IMR-90 (cell line): ENCODE data around the gene GPC6. TPM values are rescaled to one million over a fixed set of nuclear protein-coding genes. Genes with fewer than 3 reads are reported as not detected.

Experiments
- ATAC-seq: fragments of 200-7000 bp; cut with Tn5 transposase; 2 replicates; pipeline ENCODE4 v1.9.1; 2020; ENCODE audit warnings: low read depth, mild to moderate bottlenecking, moderate library complexity
- BruUV-seq: library from RNA; stranded (reverse); fragments of 400-500 nt; replicated peaks from 2 replicates; lab custom pipeline; 2021; lab: Mats Ljungman, UMichigan
- CTCF ChIA-PET: fragments of 300-600 bp; formaldehyde crosslinking; extraction: SDS; loops from one replicate; lab custom pipeline; 2021; ENCODE audit warnings: antibody characterized with exemption; lab: Yijun Ruan, JAX
- POLR2A ChIA-PET: fragments of 300-600 bp; sonication (Branson Sonifier 250); formaldehyde crosslinking; loops from one replicate; lab custom pipeline; 2022; ENCODE audit warnings: antibody characterized with exemption; ENCODE audit not compliant: unreplicated experiment; lab: Charles Lee
- DNase-seq: peaks from one replicate; pipeline ENCODE4 v3.0.0; 2013
- H2AFZ ChIP-seq: replicated peaks from 2 replicates; pipeline ENCODE3; 2013; ENCODE audit warnings: low read length, mild to moderate bottlenecking; ENCODE audit not compliant: poor library complexity
- H2AK5ac ChIP-seq: 2 replicates; pipeline ENCODE4 v1.6.1; 2013; ENCODE audit warnings: low read depth, low read length, inconsistent platforms
- H2AK9ac ChIP-seq: replicated peaks from 2 replicates; pipeline ENCODE3; 2013; ENCODE audit warnings: mild to moderate bottlenecking, low read depth, low read length, moderate library complexity; ENCODE audit not compliant: poor library complexity
- H2BK120ac ChIP-seq: 2 replicates; pipeline ENCODE4 v1.6.1; 2013; ENCODE audit warnings: low read depth, low read length, inconsistent platforms
- H2BK15ac ChIP-seq: 3 replicates; pipeline ENCODE4 v1.6.1; 2013; ENCODE audit warnings: low read depth, low read length, inconsistent platforms
- H2BK20ac ChIP-seq: 2 replicates; pipeline ENCODE4 v1.6.1; 2013; ENCODE audit warnings: low read depth, mild to moderate bottlenecking, inconsistent platforms, low read length, moderate library complexity
- H2BK5ac ChIP-seq: 2 replicates; pipeline ENCODE4 v1.6.1; 2013; ENCODE audit warnings: mild to moderate bottlenecking, low read depth, low read length, inconsistent platforms; ENCODE audit not compliant: poor library complexity, severe bottlenecking
- H3K14ac ChIP-seq: replicated peaks from 2 replicates; pipeline ENCODE4 v1.6.1; 2013; ENCODE audit warnings: low read depth, low read length, inconsistent platforms
- H3K18ac ChIP-seq: 2 replicates; pipeline ENCODE4 v1.6.1; 2013; ENCODE audit warnings: low read depth, low read length, control low read depth
- H3K23ac ChIP-seq: 2 replicates; pipeline ENCODE4 v1.6.1; 2013; ENCODE audit warnings: low read depth, low read length, inconsistent platforms
- H3K27ac ChIP-seq: 2 replicates; pipeline ENCODE4 v1.5.1; 2013; ENCODE audit warnings: mild to moderate bottlenecking, control low read depth, low read length; ENCODE audit not compliant: insufficient read depth
- H3K27me3 ChIP-seq: 2 replicates; pipeline ENCODE4 v1.6.1; 2013; ENCODE audit warnings: low read length; ENCODE audit not compliant: control insufficient read depth, insufficient read depth
- H3K36me3 ChIP-seq: 2 replicates; pipeline ENCODE4 v1.6.1; 2013; ENCODE audit warnings: low read length, mixed read lengths; ENCODE audit not compliant: control insufficient read depth, insufficient read depth
- H3K4ac ChIP-seq: 2 replicates; pipeline ENCODE4 v1.6.1; 2013; ENCODE audit warnings: low read depth, low read length, inconsistent platforms
- H3K4me1 ChIP-seq: 2 replicates; pipeline ENCODE4 v1.6.1; 2013; ENCODE audit warnings: low read length, mixed read lengths; ENCODE audit not compliant: control insufficient read depth, insufficient read depth
- H3K4me2 ChIP-seq: 2 replicates; pipeline ENCODE4 v1.6.1; 2013; ENCODE audit warnings: low read depth, mild to moderate bottlenecking, control low read depth, low read length, moderate library complexity
- H3K4me3 ChIP-seq: 2 replicates; pipeline ENCODE4 v1.5.1; 2013; ENCODE audit warnings: low read depth, mild to moderate bottlenecking, control low read depth, low read length, moderate library complexity; ENCODE audit not compliant: insufficient read depth
- H3K56ac ChIP-seq: 2 replicates; pipeline ENCODE4 v1.6.1; 2013; ENCODE audit warnings: low read length, inconsistent platforms; ENCODE audit not compliant: insufficient read depth; ENCODE audit errors: extremely low read depth
- H3K79me1 ChIP-seq, 2 experiments: 2 replicates each; pipeline ENCODE4 v1.6.1; 2013; ENCODE audit warnings: low read length in 2 of 2, inconsistent platforms in 1 of 2, low read depth in 1 of 2
- H3K9ac ChIP-seq: 2 replicates; pipeline ENCODE4 v1.6.1; 2013; ENCODE audit warnings: low read depth, low read length, control low read depth
- H3K9me1 ChIP-seq: 2 replicates; pipeline ENCODE4 v1.6.1; 2013; ENCODE audit warnings: low read length, inconsistent platforms; ENCODE audit not compliant: insufficient read depth
- H3K9me3 ChIP-seq: 2 replicates; pipeline ENCODE4 v1.6.1; 2013; ENCODE audit warnings: low read length; ENCODE audit not compliant: control insufficient read depth, insufficient read depth
- H4K20me1 ChIP-seq: 2 replicates; pipeline ENCODE4 v1.6.1; 2013; ENCODE audit warnings: low read length, inconsistent platforms; ENCODE audit not compliant: insufficient read depth
- H4K5ac ChIP-seq: 2 replicates; pipeline ENCODE4 v1.6.1; 2013; ENCODE audit warnings: mild to moderate bottlenecking, low read depth, low read length, control low read depth
- H4K8ac ChIP-seq, 2 experiments: 2 replicates each; pipeline ENCODE4 v1.6.1; 2013; ENCODE audit warnings: low read depth in 2 of 2, low read length in 2 of 2, control low read depth in 1 of 2, inconsistent platforms in 1 of 2
- H4K91ac ChIP-seq: 2 replicates; pipeline ENCODE4 v1.6.1; 2013; ENCODE audit warnings: low read depth, low read length, inconsistent platforms; ENCODE audit not compliant: insufficient read depth
- BHLHE40 ChIP-seq: fragments of 150-350 bp; IDR thresholded peaks from 2 replicates; pipeline ENCODE4 v1.6.1; 2016; ENCODE audit warnings: mild to moderate bottlenecking, low read depth, low read length
- FOS ChIP-seq: fragments of 150-350 bp; IDR thresholded peaks from 2 replicates; pipeline ENCODE4 v1.6.1; 2016; ENCODE audit warnings: low read depth, low read length
- MAFK ChIP-seq: IDR thresholded peaks from 2 replicates; pipeline ENCODE4 v1.6.1; 2012; ENCODE audit warnings: low read depth, low read length, improper control_type of control experiment
- MXI1 ChIP-seq: IDR thresholded peaks from 2 replicates; pipeline ENCODE4 v1.6.1; 2012; ENCODE audit warnings: low read depth, mild to moderate bottlenecking, low read length, moderate library complexity, borderline replicate concordance
- NFE2L2 ChIP-seq: fragments of 150-350 bp; IDR thresholded peaks from 2 replicates; pipeline ENCODE4 v1.6.1; 2016; ENCODE audit warnings: low read depth, mild to moderate bottlenecking, low read length
- POLR2A ChIP-seq: IDR thresholded peaks from 2 replicates; pipeline ENCODE4 v1.6.1; 2012; ENCODE audit warnings: mild to moderate bottlenecking, low read depth, low read length
- RAD21 ChIP-seq: IDR thresholded peaks from 2 replicates; pipeline ENCODE4 v1.6.1; 2012; ENCODE audit warnings: low read length, improper control_type of control experiment
- RCOR1 ChIP-seq: IDR thresholded peaks from 2 replicates; pipeline ENCODE4 v1.6.1; 2012; ENCODE audit warnings: mild to moderate bottlenecking, low read length, improper control_type of control experiment; ENCODE audit not compliant: insufficient replicate concordance
- SMC3 ChIP-seq: fragments of 150-350 bp; IDR thresholded peaks from 2 replicates; pipeline ENCODE4 v1.6.1; 2016; ENCODE audit warnings: low read depth, mild to moderate bottlenecking, antibody characterized with exemption, low read length, moderate library complexity
- WGBS, 2 experiments: methylation state at CpG; one replicate each; pipeline versions ENCODE4 v1.1.5 to v1.1.7; 2013; ENCODE audit warnings: missing lambda C conversion rate in 2 of 2; ENCODE audit not compliant: insufficient read length in 1 of 2; ENCODE audit errors: extremely low coverage in 2 of 2; 5-methylcytosine and 5-hydroxymethylcytosine counted together
- dilution Hi-C: fragments of 300-500 bp; cut with HindIII; formaldehyde crosslinking; loops from one replicate; pipeline ENCODE4 v1.14.3; 2018; ENCODE audit warnings: low sequenced_read_pairs; ENCODE audit not compliant: unreplicated experiment
- in situ Hi-C: fragments of 300-500 bp; cut with MboI; formaldehyde crosslinking; loops from 3 replicates; pipeline ENCODE4 v1.14.3; 2019; ENCODE audit warnings: low sequenced_read_pairs, inconsistent platforms, mixed read lengths
- intact Hi-C: fragments of 100-400 bp; cut with micrococcal nuclease; formaldehyde crosslinking; loops from 2 replicates; pipeline ENCODE4 v1.10.0; 2022
- polyA plus RNA-seq, 3 experiments: library from polyadenylated mRNA; depleted of rRNA; stranded (reverse); fragments of >200 nt; gene quantifications; 2 replicates each; pipeline ENCODE4 v1.2.3, GENCODE V29; 2012; ENCODE audit warnings: low replicate concordance in 1 of 3
- total RNA-seq: library from RNA; depleted of rRNA; stranded (reverse); fragments of >200 nt; gene quantifications from 2 replicates; pipeline ENCODE4 v1.2.3, GENCODE V29; 2012
- TF ChIP-seq, protein P1 (sequence below): fragments of 150-350 bp; IDR thresholded peaks from 2 replicates; pipeline ENCODE4 v1.6.1; 2017; ENCODE audit warnings: mild to moderate bottlenecking, antibody characterized with exemption, low read length, low read depth
- TF ChIP-seq, protein P2 (sequence below): fragments of 150-350 bp; IDR thresholded peaks from 2 replicates; pipeline ENCODE4 v1.6.1; 2016; ENCODE audit warnings: low read depth, mild to moderate bottlenecking, low read length, moderate library complexity, borderline replicate concordance
- TF ChIP-seq, protein P3 (sequence below): conservative IDR thresholded peaks from 2 replicates; pipeline ENCODE4 v1.5.1; 2012; ENCODE audit warnings: mild to moderate bottlenecking, low read depth, low read length, improper control_type of control experiment

The GPC6 gene
- total and polyA plus RNA-seq, 2 of the 4 experiments (the other 2 are of a cell fraction), result 14.9 to 39.4 TPM

DNA sequence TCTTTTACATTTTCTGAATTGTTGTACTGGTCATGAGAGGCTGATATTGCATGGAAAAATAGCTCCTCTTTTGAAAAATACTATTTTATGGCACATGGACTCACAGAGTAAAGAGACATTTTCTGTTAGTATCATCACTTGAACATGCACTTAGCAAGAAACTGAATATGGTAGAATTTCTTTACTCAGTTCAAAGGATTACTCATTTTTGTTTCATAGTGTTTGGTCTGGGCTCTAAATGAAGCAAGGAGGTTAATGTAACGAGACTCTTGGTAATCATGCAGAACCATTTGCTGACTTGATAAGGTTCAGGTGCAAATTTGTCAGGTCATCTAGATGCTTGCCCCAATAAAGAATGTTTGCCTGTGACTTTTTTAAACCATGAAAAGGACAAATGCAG lies 63.2 kb downstream of the GPC6 start:
- Histone ChIP-seq H2BK15ac (no peak overlapping the region), H3K9me3 (no peaks in the 10 kb centered on the region), H3K4me3 (no peak overlapping the region), H2AK5ac (no peak overlapping the region), H4K8ac (no peak overlapping the region), H3K18ac (no peak overlapping the region), H3K27ac (no peak overlapping the region), H3K79me1 (peaks cover 0 to 7% of the 10 kb centered on the region in 2 experiments; a peak in 2 of 4 replicates), H3K23ac (no peak overlapping the region), H3K9ac (no peak overlapping the region), H4K91ac (no peak overlapping the region), H3K27me3 (no peaks in the 10 kb centered on the region), H3K56ac (no peak overlapping the region), H3K4ac (no peak overlapping the region), H2BK120ac (no peak overlapping the region), H4K5ac (no peak overlapping the region), H2BK5ac (no peak overlapping the region), H2AFZ (no peak overlapping the region), H3K9me1 (no peaks in the 10 kb centered on the region), H3K36me3 (no peaks in the 10 kb centered on the region), H4K20me1 (no peaks in the 10 kb centered on the region), H2BK20ac (no peak overlapping the region), H2AK9ac (no peak overlapping the region), H3K4me1 (no peaks in the 10 kb centered on the region), H3K14ac (no peak overlapping the region), H3K4me2 (no peak overlapping the region)
- WGBS, 2 experiments, result 100% methylated on average over 1 of the region's 1 CpG; no CpG with 5 or more reads in 1 of the 2 experiments
- POLR2A ChIA-PET, result no interaction called here
- ATAC-seq (no peak), DNase-seq (no peak)
- TF ChIP-seq FOS (no peak), MXI1 (no peak), RAD21 (no peak), SMC3 (no peak), POLR2A (no peak), BHLHE40 (no peak), MAFK (no peak), NFE2L2 (no peak), RCOR1 (no peak)
- TF ChIP-seq, protein P1, sequence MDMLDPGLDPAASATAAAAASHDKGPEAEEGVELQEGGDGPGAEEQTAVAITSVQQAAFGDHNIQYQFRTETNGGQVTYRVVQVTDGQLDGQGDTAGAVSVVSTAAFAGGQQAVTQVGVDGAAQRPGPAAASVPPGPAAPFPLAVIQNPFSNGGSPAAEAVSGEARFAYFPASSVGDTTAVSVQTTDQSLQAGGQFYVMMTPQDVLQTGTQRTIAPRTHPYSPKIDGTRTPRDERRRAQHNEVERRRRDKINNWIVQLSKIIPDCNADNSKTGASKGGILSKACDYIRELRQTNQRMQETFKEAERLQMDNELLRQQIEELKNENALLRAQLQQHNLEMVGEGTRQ, result no peak
- TF ChIP-seq, protein P2, sequence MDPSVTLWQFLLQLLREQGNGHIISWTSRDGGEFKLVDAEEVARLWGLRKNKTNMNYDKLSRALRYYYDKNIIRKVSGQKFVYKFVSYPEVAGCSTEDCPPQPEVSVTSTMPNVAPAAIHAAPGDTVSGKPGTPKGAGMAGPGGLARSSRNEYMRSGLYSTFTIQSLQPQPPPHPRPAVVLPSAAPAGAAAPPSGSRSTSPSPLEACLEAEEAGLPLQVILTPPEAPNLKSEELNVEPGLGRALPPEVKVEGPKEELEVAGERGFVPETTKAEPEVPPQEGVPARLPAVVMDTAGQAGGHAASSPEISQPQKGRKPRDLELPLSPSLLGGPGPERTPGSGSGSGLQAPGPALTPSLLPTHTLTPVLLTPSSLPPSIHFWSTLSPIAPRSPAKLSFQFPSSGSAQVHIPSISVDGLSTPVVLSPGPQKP, result no peak
- TF ChIP-seq, protein P3, sequence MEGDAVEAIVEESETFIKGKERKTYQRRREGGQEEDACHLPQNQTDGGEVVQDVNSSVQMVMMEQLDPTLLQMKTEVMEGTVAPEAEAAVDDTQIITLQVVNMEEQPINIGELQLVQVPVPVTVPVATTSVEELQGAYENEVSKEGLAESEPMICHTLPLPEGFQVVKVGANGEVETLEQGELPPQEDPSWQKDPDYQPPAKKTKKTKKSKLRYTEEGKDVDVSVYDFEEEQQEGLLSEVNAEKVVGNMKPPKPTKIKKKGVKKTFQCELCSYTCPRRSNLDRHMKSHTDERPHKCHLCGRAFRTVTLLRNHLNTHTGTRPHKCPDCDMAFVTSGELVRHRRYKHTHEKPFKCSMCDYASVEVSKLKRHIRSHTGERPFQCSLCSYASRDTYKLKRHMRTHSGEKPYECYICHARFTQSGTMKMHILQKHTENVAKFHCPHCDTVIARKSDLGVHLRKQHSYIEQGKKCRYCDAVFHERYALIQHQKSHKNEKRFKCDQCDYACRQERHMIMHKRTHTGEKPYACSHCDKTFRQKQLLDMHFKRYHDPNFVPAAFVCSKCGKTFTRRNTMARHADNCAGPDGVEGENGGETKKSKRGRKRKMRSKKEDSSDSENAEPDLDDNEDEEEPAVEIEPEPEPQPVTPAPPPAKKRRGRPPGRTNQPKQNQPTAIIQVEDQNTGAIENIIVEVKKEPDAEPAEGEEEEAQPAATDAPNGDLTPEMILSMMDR, result no peak
- dilution Hi-C loops (no loop called here), intact Hi-C loops (no loop called here), in situ Hi-C loops (no loop called here)
- CTCF ChIA-PET, result no interaction called here
- BruUV-seq, result no TSS peak
